Measurements from ENCODE around the gene CCDC148. TPM values are rescaled to one million over a fixed set of nuclear protein-coding genes. Genes with fewer than 3 reads are reported as not detected.

Gene CCDC148
- total RNA-seq, 1 experiment from 2014 or later, result 2.1 TPM

DNA sequence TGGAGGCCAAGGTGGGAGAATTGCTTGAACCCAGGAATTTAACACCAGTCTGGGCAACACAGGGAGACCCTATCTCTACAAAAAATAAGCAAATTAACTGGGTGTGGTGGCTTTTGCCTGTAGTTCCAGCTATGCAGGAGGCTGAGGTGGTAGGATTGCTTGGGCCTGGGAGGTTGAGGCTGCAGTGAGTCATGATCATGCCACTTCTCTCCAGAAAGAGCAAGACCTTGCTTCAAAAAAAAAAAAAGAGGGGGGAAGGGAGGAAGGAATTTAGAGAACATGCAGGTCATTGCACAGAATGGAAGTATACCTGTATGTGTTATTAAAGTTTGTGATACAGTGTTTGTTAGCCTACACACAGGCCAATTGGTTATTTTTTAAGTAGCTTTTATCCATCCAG is 26.0 kb upstream of the CCDC148 start:
- ChIA-PET CTCF (no interaction called here), POLR2A (no interaction called here)
- peaks cover 3% of the 10 kb centered on the region; the same call in 1 of the 2 replicates for H3K9me3 Mint-ChIP-seq
- DNase-seq (ENCODE audit: low spot score), result no peak
- TF ChIP-seq, protein P1, sequence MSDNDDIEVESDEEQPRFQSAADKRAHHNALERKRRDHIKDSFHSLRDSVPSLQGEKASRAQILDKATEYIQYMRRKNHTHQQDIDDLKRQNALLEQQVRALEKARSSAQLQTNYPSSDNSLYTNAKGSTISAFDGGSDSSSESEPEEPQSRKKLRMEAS (CRISPR knock-in tag; IDR thresholded peaks at IDR 0.05), result no peak
- peaks cover 8% of the 10 kb centered on the region for H3K36me3 Mint-ChIP-seq
- H3K27ac Mint-ChIP-seq, result no peak overlapping the region
- H3K4me1 Mint-ChIP-seq, result peaks cover 35% of the 10 kb centered on the region
- no peak overlapping the region for H3K4me3 Mint-ChIP-seq
- ATAC-seq, result no peak
- no peaks in the 10 kb centered on the region for H3K27me3 Mint-ChIP-seq (ENCODE audit: low read depth)

DNA sequence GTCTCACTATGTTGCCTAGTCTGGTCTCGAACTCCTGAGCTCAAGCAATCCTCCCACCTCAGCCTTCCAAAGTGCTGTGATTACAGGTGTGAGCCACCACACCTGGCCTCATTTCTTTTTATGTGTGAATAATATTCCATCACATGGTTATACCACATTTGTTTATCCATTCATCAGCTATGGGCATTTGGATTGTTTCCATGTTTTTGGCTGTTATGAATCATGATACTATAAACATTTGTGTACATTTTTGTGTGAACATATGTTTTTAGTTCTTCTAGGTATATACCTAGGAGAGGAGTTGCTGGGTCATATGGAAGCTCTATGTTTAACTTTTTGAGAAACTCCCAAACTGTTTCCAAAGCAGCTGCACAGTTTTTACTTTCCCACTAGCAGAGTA is 24.6 kb upstream of the CCDC148 start:
- ATAC-seq (no peak), DNase-seq (ENCODE audit: low spot score) (no peak)
- peaks cover 36% of the 10 kb centered on the region for H3K4me1 Mint-ChIP-seq
- no peak overlapping the region for H3K27ac Mint-ChIP-seq
- H3K9me3 Mint-ChIP-seq, result peaks cover 3% of the 10 kb centered on the region; the same call in 1 of the 2 replicates
- TF ChIP-seq MYBL2 (CRISPR knock-in tag; IDR thresholded peaks at IDR 0.05) (no peak), SMAD3 (CRISPR knock-in tag; IDR thresholded peaks at IDR 0.05; ENCODE audit: borderline replicate concordance) (no peak), NR1H2 (CRISPR knock-in tag; IDR thresholded peaks at IDR 0.05) (no peak), FOXP4 (CRISPR knock-in tag; IDR thresholded peaks at IDR 0.05) (no peak), ELF4 (CRISPR knock-in tag; IDR thresholded peaks at IDR 0.05; ENCODE audit: low read depth) (no peak), ZNF423 (CRISPR knock-in tag; IDR thresholded peaks at IDR 0.05) (no peak), ZNF396 (CRISPR knock-in tag; IDR thresholded peaks at IDR 0.05; ENCODE audit: borderline replicate concordance) (no peak), NFYB (CRISPR knock-in tag; conservative IDR thresholded peaks at IDR 0.05; ENCODE audit: low read depth) (no peak), CDX4 (CRISPR knock-in tag; IDR thresholded peaks at IDR 0.05; ENCODE audit: borderline replicate concordance) (no peak), PRDM15 (CRISPR knock-in tag; IDR thresholded peaks at IDR 0.05) (no peak), ETV6 (CRISPR knock-in tag; IDR thresholded peaks at IDR 0.05) (no peak), HMGA2 (CRISPR knock-in tag; IDR thresholded peaks at IDR 0.05) (no peak), ZNF416 (CRISPR knock-in tag; IDR thresholded peaks at IDR 0.05) (no peak), FOXJ3 (CRISPR knock-in tag; IDR thresholded peaks at IDR 0.05; ENCODE audit: borderline replicate concordance) (no peak), CREM (CRISPR knock-in tag; IDR thresholded peaks at IDR 0.05) (no peak), GABPB1 (CRISPR knock-in tag; IDR thresholded peaks at IDR 0.05) (no peak), E2F4 (CRISPR knock-in tag; IDR thresholded peaks at IDR 0.05; ENCODE audit: borderline replicate concordance, low read depth) (no peak)
- TF ChIP-seq, protein P2, sequence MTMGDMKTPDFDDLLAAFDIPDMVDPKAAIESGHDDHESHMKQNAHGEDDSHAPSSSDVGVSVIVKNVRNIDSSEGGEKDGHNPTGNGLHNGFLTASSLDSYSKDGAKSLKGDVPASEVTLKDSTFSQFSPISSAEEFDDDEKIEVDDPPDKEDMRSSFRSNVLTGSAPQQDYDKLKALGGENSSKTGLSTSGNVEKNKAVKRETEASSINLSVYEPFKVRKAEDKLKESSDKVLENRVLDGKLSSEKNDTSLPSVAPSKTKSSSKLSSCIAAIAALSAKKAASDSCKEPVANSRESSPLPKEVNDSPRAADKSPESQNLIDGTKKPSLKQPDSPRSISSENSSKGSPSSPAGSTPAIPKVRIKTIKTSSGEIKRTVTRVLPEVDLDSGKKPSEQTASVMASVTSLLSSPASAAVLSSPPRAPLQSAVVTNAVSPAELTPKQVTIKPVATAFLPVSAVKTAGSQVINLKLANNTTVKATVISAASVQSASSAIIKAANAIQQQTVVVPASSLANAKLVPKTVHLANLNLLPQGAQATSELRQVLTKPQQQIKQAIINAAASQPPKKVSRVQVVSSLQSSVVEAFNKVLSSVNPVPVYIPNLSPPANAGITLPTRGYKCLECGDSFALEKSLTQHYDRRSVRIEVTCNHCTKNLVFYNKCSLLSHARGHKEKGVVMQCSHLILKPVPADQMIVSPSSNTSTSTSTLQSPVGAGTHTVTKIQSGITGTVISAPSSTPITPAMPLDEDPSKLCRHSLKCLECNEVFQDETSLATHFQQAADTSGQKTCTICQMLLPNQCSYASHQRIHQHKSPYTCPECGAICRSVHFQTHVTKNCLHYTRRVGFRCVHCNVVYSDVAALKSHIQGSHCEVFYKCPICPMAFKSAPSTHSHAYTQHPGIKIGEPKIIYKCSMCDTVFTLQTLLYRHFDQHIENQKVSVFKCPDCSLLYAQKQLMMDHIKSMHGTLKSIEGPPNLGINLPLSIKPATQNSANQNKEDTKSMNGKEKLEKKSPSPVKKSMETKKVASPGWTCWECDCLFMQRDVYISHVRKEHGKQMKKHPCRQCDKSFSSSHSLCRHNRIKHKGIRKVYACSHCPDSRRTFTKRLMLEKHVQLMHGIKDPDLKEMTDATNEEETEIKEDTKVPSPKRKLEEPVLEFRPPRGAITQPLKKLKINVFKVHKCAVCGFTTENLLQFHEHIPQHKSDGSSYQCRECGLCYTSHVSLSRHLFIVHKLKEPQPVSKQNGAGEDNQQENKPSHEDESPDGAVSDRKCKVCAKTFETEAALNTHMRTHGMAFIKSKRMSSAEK (CRISPR knock-in tag; IDR thresholded peaks at IDR 0.05; ENCODE audit: borderline replicate concordance), result no peak
- TF ChIP-seq, protein P3, sequence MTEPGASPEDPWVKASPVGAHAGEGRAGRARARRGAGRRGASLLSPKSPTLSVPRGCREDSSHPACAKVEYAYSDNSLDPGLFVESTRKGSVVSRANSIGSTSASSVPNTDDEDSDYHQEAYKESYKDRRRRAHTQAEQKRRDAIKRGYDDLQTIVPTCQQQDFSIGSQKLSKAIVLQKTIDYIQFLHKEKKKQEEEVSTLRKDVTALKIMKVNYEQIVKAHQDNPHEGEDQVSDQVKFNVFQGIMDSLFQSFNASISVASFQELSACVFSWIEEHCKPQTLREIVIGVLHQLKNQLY (CRISPR knock-in tag; IDR thresholded peaks at IDR 0.05), result no peak
- TF ChIP-seq, protein P4, sequence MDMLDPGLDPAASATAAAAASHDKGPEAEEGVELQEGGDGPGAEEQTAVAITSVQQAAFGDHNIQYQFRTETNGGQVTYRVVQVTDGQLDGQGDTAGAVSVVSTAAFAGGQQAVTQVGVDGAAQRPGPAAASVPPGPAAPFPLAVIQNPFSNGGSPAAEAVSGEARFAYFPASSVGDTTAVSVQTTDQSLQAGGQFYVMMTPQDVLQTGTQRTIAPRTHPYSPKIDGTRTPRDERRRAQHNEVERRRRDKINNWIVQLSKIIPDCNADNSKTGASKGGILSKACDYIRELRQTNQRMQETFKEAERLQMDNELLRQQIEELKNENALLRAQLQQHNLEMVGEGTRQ (CRISPR knock-in tag; IDR thresholded peaks at IDR 0.05), result no peak
- ChIA-PET POLR2A (no interaction called here), CTCF (no interaction called here)
- H3K36me3 Mint-ChIP-seq, result peaks cover 8% of the 10 kb centered on the region
- H3K4me3 Mint-ChIP-seq, result no peak overlapping the region
- no peaks in the 10 kb centered on the region for H3K27me3 Mint-ChIP-seq (ENCODE audit: low read depth)
